HG03039 (cell line): ENCODE results near the gene RNF31.

ENCODE experiments used
- ATAC-seq: cut with Tn5 transposase; IDR thresholded peaks from one replicate; pipeline ENCODE4 v1.9.1; 2021; ENCODE audit warnings: mild to moderate bottlenecking, moderate library complexity; ENCODE audit not compliant: unreplicated experiment

RNF31 gene

DNA sequence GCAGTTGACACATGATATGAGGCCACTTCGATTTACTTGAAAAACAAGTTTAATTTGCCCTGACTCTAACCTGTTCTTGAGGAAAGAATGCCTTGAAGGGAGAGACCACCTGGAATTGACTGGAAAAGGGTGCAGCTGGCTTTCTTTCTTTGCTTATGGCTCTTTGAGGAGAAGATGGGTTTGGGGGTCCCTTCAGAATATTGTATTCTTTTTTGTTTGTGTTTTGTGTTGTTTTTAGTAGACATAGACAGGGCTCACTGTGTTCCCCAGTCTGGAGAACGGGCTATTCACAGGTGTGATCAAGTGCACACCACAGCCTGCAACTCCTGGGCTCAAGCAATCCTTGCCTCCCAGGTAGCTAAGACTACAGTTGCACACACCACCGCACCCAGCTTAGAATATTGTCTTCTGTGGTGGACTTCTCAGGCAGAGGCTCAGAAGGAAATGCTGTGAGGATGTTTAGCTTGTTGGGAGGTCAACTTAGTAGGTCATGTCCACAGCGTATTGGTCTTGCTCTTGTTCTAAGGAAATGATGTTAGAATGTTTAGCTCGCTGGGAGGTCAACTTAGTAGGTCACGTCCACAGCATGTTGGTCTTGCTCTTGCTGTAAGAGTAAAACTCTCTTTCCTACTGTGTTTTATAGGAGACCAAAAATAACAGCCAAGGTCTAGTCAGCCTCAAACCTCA is 31.0 kb upstream of the RNF31 start:
- no peak for ATAC-seq

DNA sequence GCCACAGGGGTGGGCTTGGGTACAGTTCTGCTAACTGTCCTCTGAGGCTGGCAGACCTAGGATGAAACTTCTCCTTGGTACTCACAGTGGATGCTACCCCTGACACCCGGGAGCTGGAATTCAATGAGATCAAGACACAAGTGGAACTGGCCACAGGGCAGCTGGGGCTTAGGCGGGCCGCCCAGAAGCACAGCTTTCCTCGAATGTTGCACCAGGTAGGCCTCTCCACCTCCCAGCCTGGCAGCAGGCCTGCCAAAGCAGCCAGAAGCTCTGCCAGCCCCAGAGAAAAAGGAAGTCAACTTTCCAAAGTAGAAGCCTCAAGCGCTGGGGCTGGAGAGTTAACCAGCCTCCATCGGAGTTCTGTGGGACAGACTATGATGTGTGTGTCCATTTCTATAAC is 30.1 kb upstream of the RNF31 start:
- ATAC-seq: no peak

DNA sequence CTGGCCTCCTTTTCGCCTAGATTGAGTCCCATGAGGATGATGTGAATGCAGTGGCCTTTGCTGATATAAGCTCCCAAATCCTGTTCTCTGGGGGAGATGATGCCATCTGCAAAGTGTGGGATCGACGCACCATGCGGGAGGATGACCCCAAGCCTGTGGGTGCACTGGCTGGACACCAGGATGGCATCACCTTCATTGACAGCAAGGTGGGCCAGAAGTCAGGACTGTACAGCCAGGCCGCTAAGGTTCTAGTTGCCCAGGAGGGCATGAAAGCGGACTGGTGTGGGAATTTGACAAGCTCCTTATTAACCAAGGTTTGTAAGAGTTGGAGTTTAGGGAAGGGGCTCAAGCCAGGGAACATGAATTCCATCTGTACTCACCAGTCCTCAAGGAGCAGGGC is 27.6 kb upstream of the RNF31 start:
- ATAC-seq: no peak

DNA sequence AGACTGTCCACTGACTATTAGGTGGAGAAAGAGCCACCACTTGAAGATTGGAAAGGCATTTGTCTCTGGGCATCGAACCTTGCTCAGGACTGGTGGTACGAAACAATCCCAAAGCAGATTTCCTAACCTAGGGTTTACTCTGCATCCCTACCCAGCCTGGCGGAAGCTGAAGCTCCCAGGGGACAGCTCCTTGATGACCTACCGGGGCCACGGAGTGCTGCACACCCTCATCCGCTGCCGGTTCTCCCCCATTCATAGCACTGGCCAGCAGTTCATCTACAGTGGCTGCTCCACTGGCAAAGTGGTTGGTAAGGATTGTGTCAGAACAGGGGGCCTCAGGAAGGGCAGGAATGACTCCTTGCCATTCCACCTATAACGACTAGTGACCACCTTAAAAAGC is 26.1 kb upstream of the RNF31 start:
- ATAC-seq: no peak

DNA sequence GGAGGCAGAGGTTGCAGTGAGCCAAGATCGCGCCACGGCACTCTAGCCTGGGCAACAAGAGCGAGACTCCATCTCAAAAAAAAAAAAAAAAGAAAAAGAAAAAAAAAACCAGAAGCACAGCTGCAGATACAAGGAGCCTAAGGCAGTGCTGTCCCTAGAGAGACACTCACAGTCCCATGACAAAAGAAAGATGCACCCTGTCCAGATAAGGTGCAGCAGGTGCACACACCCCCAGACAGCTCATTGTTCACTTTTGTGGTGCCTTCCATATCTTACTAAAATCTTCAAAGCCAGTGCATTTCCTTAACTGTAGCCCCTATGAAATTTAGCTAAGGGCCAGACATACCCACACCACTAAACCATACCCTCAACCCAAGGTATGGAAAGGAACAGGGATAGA is 24.9 kb upstream of the RNF31 start:
- ATAC-seq: no peak

DNA sequence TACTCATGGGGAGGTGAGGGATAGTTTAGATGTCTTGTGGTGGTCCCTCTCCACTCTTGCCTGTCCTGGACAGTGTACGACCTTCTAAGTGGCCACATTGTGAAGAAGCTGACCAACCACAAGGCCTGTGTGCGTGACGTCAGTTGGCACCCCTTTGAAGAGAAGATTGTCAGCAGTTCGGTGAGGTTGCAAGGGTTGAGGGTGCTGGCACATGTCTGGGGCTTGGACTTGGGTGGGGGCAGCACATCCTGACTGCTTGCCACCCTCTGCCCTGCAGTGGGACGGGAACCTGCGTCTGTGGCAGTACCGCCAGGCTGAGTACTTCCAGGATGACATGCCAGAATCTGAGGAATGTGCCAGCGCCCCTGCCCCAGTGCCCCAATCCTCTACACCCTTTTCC is 24.4 kb upstream of the RNF31 start:
- no peak for ATAC-seq

DNA sequence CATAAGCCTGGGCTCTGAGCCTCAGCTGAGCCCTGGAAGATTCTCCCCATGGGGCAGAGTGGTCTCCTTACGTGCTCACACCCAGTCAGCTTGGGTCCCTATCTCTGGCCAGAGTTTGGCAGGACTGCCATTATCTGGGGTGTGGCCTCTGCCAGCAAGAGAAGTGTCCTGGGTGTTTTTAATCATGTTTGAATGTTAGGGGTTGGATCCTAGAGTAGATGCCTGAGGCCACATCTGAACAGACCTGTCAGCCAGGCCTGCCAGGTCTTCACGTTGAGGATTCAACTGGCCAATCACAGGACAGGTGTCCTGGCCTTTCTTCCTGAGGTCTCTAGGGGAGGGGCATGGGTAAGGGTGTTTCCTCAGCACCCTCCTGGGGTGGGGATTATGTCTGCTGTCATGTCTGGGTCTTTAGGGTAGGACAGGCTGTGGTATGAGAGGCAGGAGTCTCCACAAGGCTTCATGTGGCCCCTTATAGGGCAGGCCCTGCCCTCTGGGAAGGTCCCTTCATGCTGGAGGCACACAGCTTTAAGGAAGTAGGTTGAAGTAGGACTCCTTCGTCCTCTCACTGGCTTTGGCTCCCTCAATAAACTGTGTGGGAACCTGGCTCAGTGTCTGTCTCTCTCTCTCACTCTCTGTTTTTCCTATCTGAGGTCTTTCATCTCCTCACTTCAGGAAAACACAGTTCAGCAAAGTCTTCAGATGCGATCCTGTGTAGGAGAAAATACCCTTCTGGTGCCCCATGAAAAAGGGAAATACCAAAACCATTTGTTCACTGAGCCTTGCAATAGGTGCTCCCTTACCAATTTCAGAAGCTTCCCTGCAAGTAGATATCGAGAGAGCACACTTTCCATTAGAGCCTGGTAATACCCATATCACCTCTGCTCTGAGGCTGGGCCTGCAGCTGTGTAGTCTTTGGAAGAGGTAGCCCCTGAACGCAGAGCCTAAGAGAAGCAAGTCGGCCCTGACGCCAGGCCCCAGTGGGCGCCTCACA is 23.6 kb upstream of the RNF31 start:
- ATAC-seq: peak; percentile 47

DNA sequence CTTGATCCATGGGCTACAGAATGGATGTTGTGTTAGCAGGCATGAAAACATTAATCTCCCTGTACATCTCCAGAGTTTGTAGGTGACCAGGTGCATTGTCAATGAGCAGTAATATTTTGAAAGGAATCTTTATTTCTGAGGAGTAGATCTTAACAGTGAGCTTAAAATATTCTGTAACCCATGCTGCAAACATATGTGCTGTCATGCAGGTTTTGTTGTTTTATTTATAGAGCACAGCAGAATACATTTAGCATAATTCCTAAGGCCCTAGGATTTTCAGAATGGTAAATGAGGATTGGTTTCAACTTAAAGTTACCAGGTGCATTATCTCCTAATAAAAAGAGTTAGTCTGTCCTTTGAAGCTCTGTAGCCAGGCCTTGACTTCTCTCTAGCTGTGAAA is 20.4 kb upstream of the RNF31 start:
- no peak for ATAC-seq

DNA sequence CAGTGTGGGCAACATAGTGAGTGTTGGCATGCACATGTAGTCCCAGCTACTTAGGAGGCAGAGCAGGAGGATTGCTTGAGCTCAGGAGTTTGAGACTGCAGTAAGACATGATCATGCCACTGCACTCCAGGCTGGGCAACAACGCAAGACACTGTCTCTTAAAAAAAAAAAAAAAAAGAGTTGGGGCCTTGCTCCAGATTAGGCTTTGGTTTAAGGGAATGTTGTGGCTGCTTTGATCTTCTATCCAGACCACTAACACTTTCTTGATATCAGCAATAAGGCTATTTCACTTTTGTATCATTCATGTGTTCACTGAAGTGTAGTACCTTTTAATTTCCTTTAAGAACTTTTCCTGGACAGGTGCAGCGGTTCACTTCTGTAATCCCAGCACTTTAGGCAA is 19.6 kb upstream of the RNF31 start:
- ATAC-seq: no peak

DNA sequence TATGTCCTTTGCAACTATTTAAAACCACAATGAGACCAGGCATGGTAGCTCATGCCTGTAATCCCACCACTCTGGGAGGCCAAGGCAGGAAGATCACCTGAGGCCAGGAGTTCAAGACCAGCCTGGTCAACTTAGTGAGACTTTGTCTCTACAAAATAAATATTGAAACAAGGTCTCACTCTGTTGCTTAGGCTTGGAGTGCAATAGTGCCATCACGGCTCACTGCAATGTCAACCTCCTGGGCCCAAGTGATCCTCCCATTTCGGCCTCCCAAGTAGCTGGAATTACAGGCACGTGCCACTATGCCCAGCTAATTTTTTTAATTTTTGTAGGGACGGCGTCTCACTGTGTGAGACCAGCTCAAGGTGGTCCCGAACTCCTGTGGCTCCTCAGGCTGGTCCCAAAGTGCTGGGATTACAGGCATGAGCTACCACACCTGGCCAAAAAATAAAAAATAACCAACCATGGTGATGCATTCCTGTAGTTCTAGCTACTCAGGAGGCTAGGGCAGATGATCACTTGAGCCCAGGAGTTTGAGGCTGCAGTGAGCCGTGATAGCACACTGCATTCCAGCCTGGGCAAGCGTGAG is 17.8 kb upstream of the RNF31 start:
- no peak for ATAC-seq

DNA sequence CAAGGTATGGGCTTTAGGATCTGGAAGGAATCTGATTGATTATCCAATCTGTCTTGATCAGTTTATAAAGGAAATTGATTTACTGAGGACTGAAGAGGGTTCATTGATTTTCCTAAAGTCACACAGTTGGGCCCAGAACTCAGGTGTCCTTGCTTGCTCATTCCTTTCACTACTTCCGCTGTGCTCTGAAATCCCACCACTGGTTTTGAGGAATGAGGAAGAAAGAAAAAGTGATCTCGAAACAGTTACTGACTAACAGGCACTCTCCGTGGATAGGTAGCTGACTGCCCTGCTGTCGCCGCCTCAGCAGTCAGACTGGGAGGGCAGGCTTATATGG is 16.9 kb upstream of the RNF31 start, which contains the start of gene FITM1:
TSS of gene FITM1 (plus strand) at position 280 of the 337 bp plus-strand sequence. CDS start 905 bp downstream, outside the sequence.
- ATAC-seq: no peak

DNA sequence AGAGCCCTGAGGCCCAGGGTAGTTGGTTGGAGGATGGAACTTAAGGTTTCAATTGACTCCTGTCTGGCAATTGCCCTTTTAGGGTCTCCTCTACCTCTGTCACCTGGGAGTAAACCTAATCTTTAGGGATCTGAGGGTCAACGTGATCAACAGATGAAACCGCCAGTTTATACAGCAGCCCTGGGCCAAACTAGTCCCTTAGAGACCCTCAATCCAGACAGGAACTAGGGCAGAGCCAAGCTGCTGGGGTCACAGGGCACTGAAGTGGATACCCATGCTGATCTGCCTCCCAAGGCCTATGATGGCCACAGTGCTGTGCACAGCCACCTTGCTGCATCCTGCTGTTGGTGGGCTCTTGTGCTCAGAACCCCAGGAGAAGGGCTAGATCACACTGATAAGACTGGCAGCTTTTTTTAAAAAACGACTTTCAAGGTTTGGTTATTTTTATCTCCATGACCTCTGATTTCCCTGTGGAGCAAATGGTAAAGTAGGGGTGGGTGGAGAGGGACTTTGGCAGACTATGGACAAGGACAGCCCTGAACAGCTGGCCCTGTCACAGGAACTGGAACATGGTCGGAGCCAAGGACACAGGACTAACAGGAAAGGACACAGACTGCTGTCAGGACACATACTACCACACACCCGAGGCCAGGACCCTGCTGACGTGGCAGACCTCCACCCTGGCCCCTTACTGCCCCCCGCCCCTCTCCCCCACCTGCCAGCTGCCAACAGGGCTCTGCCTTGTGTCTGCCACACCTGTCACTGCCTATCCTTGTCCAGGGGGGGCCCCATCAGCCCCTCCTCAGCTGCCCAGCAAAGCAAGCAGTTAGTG is 16.4 kb upstream of the RNF31 start:
- ATAC-seq: no peak

DNA sequence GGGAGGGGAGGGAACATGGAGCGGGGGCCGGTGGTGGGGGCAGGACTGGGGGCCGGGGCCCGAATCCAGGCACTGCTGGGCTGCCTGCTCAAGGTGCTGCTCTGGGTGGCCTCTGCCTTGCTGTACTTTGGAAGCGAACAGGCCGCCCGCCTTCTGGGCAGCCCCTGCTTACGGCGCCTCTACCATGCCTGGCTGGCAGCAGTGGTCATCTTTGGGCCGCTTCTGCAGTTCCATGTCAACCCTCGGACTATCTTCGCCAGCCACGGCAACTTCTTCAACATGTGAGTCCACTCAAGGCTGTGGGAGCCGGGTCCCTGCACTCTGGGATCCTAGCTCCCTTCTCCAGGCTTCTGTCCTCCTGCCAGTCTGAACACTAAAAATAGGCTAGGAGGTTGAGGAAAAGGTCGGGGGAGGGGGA is 15.7 kb upstream of the RNF31 start:
- ATAC-seq: no peak

DNA sequence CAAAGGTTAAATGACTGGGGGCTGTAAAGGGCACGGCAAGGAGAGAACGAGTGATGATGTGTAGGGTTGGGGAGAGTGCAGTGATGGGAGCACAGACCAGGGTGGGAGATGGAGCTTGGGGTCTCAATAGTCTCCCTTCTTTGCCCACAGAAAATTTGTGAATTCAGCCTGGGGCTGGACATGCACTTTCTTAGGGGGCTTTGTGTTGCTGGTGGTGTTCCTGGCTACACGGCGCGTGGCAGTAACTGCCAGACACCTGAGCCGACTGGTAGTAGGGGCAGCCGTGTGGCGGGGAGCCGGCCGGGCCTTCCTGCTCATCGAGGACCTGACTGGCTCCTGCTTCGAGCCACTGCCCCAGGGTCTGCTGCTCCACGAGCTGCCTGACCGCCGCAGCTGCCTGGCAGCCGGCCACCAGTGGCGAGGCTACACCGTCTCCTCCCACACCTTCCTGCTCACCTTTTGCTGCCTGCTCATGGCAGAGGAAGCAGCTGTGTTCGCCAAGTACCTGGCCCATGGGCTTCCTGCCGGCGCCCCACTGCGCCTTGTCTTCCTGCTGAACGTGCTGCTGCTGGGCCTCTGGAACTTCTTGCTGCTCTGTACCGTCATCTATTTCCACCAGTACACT is 15.1 kb upstream of the RNF31 start:
- no peak for ATAC-seq

DNA sequence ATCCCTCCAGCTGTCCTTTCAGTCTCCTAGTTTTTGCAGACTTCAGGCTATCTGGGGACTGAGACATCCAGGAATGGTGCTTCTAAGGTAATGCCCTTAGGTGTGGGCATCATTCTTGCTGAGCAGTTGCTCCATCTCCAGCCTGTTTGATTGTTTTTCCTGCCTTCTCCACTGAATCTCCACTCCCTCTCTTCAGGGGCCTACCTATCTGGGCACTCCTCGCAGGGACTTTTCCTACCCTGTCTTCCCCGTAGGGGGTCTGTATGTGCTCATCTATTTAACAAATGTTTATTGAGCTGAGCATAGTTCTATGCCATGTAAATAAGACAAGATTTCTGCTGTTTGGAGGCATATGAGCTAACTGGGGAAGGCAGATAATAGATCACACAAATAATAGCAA is 14.3 kb upstream of the RNF31 start:
- ATAC-seq: no peak

DNA sequence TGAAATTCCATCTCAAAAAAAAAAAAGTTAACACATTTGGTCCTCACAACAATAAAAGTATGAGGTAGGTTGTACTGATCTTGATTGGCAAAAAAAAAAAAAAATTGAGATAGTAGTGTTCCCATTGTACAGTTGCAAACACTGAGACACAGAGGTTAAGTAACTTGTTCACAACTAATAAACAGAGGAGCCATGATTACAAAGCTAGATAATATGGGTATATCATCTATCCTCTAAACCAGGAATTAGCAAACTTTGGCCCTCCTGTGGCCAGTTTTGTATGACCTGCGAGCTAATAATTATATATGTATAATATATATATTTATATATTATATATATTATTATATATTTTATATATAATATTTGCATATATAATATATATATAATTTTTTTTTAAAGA is 13.6 kb upstream of the RNF31 start:
- ATAC-seq: no peak

DNA sequence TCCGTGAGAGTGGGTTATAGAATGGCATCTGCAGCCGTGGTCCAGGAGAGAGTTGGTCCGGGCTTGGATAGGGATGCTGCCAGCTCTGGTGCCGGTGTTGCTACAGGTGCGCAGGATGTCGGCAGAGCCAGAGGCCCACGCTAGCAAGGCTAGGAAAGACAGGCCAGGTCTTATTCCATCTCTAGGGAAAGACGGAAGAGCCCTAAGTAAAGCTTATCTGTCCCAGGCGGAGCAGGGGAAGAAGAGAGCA is 11.8 kb upstream of the RNF31 start:
- no peak for ATAC-seq

DNA sequence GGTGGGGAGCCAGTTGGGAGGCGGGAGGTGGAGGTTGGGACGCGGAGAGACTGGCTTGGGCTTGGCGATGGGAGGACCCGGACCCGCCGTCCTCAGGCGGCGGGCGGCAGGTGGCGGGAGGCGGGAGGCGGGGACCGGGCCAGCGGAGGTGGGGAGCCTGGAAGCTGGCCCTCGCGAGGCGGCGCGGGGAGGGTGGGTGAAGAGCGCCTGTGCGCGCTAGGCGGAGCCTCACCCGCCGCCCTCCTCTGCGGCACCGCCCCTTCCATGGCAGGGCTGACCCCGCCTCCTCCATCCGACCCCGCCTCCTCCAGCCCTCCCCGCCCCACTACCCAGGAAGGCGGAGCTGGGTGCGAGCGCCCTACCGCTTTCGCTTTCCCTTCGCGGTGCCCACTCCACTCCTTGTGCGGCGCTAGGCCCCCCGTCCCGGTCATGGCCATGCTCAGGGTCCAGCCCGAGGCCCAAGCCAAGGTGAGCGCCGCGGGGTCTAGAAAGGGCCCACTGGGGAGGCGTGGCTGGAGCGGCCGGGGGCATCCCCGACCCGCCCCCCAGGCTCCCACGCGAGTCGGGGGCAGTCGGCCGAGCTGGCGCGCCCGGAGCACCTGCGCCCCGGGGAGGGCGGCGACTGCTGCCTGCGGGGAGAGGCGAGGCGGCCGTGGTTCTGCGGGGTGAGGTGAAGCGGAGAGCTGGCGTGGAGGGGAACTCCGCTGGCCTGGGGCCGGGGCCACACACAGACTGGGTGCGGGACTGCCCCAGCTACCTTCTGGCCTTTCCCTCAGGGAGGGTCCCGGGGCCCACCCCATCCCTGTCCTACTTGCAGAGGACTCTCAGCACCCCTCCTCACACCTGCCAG is 11.2 kb upstream of the RNF31 start, which contains the start of gene PSME1:
TSS of gene PSME1 (plus strand) at position 361 of the 850 bp plus-strand sequence. CDS start at position 430, 69 bp downstream.
- peak; percentile 81 for ATAC-seq

DNA sequence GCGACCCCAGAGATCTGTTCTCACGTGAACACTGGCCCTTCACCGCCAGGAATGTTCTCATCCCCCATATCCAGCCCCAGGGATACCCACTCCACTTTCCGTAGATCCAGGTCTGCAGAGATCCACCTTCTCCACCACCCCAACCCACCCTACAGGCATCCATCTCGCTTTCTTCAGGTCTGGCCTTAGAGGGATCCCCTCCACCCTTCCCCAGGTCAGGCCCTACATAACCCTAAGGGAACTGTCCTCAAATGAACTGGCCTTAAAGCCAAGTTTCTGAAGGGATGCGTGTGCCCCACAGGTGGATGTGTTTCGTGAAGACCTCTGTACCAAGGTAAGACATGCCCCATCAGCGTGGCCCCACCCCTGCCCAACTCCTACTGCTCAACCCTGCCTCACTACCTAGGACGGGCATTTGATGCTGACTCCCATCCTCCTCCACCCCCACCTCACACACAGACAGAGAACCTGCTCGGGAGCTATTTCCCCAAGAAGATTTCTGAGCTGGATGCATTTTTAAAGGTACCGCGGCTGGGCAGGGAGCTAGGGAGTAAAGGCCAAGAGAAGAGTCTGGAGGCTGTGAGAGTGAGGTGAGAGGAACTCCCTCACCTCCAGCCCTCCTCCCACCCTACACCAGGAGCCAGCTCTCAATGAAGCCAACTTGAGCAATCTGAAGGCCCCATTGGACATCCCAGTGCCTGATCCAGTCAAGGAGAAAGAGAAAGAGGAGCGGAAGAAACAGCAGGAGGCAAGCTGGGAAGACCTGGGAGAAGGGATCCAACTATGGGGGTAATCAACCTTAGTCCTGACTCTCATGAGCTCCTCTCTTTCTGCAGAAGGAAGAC is 10.4 kb upstream of the RNF31 start:
- ATAC-seq: no peak
